HCT116 (cell line): Measurements from ENCODE around the gene MAP3K20.

ENCODE experiments used
- EZH2 ChIP-seq: fragments of 200-600 bp; sonication (generic); IDR thresholded peaks from 2 replicates; pipeline ENCODE4 v1.6.1; 2017; ENCODE audit warnings: antibody characterized with exemption, mixed run types
- POLR2A ChIP-seq: IDR thresholded peaks from 2 replicates; pipeline ENCODE4 v1.7.0; 2011; ENCODE audit warnings: borderline replicate concordance; ENCODE audit not compliant: insufficient read depth, insufficient read length; ENCODE audit errors: extremely low read depth
- SIN3A ChIP-seq: IDR thresholded peaks from 2 replicates; pipeline ENCODE4 v1.6.1; 2012; ENCODE audit warnings: low read depth
- TF ChIP-seq, protein P1 (sequence below): IDR thresholded peaks from 2 replicates; pipeline ENCODE4 v1.6.1; 2011; ENCODE audit warnings: mild to moderate bottlenecking, low read length, moderate library complexity; ENCODE audit not compliant: insufficient replicate concordance; ENCODE audit errors: extremely low read depth
- TF ChIP-seq, protein P2 (sequence below), 3 experiments: fragments of 200-600 bp in 1 of 3; sonication (generic) in 1 of 3; IDR thresholded peaks in 2 of 3; conservative IDR thresholded peaks in 1 of 3; 2 replicates each; pipeline ENCODE4 v1.5.1; 2012 to 2017; ENCODE audit warnings: low read depth in 2 of 3, low read length in 2 of 3, antibody characterized with exemption in 1 of 3, borderline replicate concordance in 1 of 3, control low read depth in 1 of 3, mild to moderate bottlenecking in 1 of 3, mixed read lengths in 1 of 3, mixed run types in 1 of 3, moderate library complexity in 1 of 3; ENCODE audit not compliant: insufficient read depth in 1 of 3
- TF ChIP-seq, protein P3 (sequence below): IDR thresholded peaks from 2 replicates; pipeline ENCODE4 v1.6.1; 2012
- TF ChIP-seq, protein P4 (sequence below): IDR thresholded peaks from 2 replicates; pipeline ENCODE4 v1.6.1; 2012

DNA sequence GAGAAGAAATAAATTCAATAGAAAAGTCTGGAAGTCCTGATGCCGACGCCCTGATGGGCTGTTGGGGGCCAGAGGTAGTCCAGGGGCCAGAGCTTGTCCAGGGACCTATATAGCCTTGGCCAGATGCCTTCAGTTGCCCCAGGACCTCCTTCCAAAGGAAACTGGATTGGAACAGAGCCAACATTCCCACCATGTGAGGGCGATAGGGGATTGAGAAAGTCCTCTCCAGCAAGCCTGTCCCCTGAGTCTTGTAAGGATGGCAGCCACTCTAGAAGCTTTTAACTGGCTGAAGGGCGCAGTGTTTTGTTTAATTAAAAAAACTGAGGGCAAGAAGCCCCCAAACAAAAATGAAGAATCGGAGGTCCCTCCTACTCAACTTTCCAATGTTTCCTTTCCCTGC, 224.1 kb downstream of the MAP3K20 start:
- no peak for TF ChIP-seq POLR2A
- TF ChIP-seq, protein P1, sequence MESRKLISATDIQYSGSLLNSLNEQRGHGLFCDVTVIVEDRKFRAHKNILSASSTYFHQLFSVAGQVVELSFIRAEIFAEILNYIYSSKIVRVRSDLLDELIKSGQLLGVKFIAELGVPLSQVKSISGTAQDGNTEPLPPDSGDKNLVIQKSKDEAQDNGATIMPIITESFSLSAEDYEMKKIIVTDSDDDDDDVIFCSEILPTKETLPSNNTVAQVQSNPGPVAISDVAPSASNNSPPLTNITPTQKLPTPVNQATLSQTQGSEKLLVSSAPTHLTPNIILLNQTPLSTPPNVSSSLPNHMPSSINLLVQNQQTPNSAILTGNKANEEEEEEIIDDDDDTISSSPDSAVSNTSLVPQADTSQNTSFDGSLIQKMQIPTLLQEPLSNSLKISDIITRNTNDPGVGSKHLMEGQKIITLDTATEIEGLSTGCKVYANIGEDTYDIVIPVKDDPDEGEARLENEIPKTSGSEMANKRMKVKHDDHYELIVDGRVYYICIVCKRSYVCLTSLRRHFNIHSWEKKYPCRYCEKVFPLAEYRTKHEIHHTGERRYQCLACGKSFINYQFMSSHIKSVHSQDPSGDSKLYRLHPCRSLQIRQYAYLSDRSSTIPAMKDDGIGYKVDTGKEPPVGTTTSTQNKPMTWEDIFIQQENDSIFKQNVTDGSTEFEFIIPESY, result no peak
- TF ChIP-seq, protein P2, sequence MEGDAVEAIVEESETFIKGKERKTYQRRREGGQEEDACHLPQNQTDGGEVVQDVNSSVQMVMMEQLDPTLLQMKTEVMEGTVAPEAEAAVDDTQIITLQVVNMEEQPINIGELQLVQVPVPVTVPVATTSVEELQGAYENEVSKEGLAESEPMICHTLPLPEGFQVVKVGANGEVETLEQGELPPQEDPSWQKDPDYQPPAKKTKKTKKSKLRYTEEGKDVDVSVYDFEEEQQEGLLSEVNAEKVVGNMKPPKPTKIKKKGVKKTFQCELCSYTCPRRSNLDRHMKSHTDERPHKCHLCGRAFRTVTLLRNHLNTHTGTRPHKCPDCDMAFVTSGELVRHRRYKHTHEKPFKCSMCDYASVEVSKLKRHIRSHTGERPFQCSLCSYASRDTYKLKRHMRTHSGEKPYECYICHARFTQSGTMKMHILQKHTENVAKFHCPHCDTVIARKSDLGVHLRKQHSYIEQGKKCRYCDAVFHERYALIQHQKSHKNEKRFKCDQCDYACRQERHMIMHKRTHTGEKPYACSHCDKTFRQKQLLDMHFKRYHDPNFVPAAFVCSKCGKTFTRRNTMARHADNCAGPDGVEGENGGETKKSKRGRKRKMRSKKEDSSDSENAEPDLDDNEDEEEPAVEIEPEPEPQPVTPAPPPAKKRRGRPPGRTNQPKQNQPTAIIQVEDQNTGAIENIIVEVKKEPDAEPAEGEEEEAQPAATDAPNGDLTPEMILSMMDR (IDR thresholded peaks at IDR 0.05 in 2 of 3, conservative IDR thresholded peaks at IDR 0.05 in 1 of 3; ENCODE audit: borderline replicate concordance in 1 of 3, insufficient read depth in 1 of 3, low read depth in 2 of 3, low read length in 2 of 3), result no peak
- TF ChIP-seq EZH2, result no peak
- TF ChIP-seq, protein P3, sequence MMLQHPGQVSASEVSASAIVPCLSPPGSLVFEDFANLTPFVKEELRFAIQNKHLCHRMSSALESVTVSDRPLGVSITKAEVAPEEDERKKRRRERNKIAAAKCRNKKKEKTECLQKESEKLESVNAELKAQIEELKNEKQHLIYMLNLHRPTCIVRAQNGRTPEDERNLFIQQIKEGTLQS, result no peak
- no peak for TF ChIP-seq SIN3A
- TF ChIP-seq, protein P4, sequence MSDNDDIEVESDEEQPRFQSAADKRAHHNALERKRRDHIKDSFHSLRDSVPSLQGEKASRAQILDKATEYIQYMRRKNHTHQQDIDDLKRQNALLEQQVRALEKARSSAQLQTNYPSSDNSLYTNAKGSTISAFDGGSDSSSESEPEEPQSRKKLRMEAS, result no peak
